ENCODE measurements around the gene ACSL1.

- TF ChIP-seq EZH2 (IDR thresholded peaks at IDR 0.05; ENCODE audit: borderline replicate concordance, insufficient read depth, low read length, poor library complexity, severe bottlenecking) (no peak), CTCF (IDR thresholded peaks at IDR 0.05; ENCODE audit: poor library complexity, severe bottlenecking) (no peak), POLR2AphosphoS5 (IDR thresholded peaks at IDR 0.05) (no peak)
- TF ChIP-seq, protein P1, sequence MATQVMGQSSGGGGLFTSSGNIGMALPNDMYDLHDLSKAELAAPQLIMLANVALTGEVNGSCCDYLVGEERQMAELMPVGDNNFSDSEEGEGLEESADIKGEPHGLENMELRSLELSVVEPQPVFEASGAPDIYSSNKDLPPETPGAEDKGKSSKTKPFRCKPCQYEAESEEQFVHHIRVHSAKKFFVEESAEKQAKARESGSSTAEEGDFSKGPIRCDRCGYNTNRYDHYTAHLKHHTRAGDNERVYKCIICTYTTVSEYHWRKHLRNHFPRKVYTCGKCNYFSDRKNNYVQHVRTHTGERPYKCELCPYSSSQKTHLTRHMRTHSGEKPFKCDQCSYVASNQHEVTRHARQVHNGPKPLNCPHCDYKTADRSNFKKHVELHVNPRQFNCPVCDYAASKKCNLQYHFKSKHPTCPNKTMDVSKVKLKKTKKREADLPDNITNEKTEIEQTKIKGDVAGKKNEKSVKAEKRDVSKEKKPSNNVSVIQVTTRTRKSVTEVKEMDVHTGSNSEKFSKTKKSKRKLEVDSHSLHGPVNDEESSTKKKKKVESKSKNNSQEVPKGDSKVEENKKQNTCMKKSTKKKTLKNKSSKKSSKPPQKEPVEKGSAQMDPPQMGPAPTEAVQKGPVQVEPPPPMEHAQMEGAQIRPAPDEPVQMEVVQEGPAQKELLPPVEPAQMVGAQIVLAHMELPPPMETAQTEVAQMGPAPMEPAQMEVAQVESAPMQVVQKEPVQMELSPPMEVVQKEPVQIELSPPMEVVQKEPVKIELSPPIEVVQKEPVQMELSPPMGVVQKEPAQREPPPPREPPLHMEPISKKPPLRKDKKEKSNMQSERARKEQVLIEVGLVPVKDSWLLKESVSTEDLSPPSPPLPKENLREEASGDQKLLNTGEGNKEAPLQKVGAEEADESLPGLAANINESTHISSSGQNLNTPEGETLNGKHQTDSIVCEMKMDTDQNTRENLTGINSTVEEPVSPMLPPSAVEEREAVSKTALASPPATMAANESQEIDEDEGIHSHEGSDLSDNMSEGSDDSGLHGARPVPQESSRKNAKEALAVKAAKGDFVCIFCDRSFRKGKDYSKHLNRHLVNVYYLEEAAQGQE (IDR thresholded peaks at IDR 0.05; ENCODE audit: borderline replicate concordance), result no peak
These were observed 40.0 kb downstream of the ACSL1 start for GRCh38 chr4:184785813-184786212.
